ENCODE data around the gene XIRP2. TPM values are rescaled to one million over a fixed set of nuclear protein-coding genes. Genes with fewer than 3 reads are reported as not detected.

The XIRP2 gene
- total RNA-seq, 4 donors from 2014 or later: not detected

DNA sequence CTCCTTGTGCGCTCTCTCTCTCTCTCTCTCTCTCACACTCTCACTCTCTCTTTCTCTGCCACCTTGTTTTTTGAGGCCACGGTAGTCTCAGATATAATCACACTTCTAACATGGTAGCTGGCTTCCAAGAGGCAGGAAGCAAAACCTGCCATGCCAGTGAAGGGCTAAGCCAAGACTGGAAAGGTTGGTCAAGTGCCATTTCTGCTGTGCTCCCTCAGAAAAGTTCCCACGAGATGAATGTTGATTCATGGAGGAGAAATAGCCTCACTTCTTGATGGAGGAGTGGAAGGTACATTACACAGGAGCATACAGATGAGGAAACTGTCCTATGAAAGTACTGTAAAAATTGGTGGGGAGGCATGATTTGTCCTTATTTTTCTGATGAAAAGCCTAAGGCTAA, 237.9 kb downstream of the XIRP2 start:
- no peak for DNase-seq (ENCODE audit: low spot score in 2 of 2)
- Histone ChIP-seq H3K36me3 (no peaks in the 10 kb centered on the region), H3K4me3 (no peak overlapping the region), H3K27me3 (no peaks in the 10 kb centered on the region), H3K9me3 (no peaks in the 10 kb centered on the region), H3K27ac (no peak overlapping the region), H3K4me1 (no peaks in the 10 kb centered on the region)
- TF ChIP-seq POLR2A (IDR thresholded peaks at IDR 0.05): no peak
- TF ChIP-seq POLR2AphosphoS5 (IDR thresholded peaks at IDR 0.05): no peak
- TF ChIP-seq EP300 (IDR thresholded peaks at IDR 0.05): no peak
- TF ChIP-seq, protein P1, sequence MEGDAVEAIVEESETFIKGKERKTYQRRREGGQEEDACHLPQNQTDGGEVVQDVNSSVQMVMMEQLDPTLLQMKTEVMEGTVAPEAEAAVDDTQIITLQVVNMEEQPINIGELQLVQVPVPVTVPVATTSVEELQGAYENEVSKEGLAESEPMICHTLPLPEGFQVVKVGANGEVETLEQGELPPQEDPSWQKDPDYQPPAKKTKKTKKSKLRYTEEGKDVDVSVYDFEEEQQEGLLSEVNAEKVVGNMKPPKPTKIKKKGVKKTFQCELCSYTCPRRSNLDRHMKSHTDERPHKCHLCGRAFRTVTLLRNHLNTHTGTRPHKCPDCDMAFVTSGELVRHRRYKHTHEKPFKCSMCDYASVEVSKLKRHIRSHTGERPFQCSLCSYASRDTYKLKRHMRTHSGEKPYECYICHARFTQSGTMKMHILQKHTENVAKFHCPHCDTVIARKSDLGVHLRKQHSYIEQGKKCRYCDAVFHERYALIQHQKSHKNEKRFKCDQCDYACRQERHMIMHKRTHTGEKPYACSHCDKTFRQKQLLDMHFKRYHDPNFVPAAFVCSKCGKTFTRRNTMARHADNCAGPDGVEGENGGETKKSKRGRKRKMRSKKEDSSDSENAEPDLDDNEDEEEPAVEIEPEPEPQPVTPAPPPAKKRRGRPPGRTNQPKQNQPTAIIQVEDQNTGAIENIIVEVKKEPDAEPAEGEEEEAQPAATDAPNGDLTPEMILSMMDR (IDR thresholded peaks at IDR 0.05): no peak
- 56% methylated on average over 3 of the region's 3 CpGs for WGBS

GRCh38 chr2:167127135-167127534, 238.9 kb downstream of the XIRP2 start:
- no peaks in the 10 kb centered on the region for H3K9me3 ChIP-seq
- no peaks in the 10 kb centered on the region for H3K27me3 ChIP-seq
- DNase-seq (ENCODE audit: low spot score in 2 of 2): no peak
- TF ChIP-seq, protein P1 (IDR thresholded peaks at IDR 0.05): no peak
- TF ChIP-seq POLR2AphosphoS5 (IDR thresholded peaks at IDR 0.05): no peak
- no peak for TF ChIP-seq POLR2A (IDR thresholded peaks at IDR 0.05)
- no peak for TF ChIP-seq EP300 (IDR thresholded peaks at IDR 0.05)
- H3K27ac ChIP-seq: no peak overlapping the region
- no peaks in the 10 kb centered on the region for H3K36me3 ChIP-seq
- WGBS: 25% methylated on average over 1 of the region's 1 CpG
- H3K4me3 ChIP-seq: no peak overlapping the region
- H3K4me1 ChIP-seq: no peaks in the 10 kb centered on the region

GRCh38 chr2:167128130-167128529, 239.8 kb downstream of the XIRP2 start:
- DNase-seq (ENCODE audit: low spot score in 2 of 2): no peak
- no peak overlapping the region for H3K27ac ChIP-seq
- no peak overlapping the region for H3K4me3 ChIP-seq
- no peaks in the 10 kb centered on the region for H3K4me1 ChIP-seq
- H3K27me3 ChIP-seq: no peaks in the 10 kb centered on the region
- H3K36me3 ChIP-seq: no peaks in the 10 kb centered on the region
- WGBS: 97% methylated on average over 9 of the region's 9 CpGs
- no peaks in the 10 kb centered on the region for H3K9me3 ChIP-seq
- TF ChIP-seq, protein P1 (IDR thresholded peaks at IDR 0.05): no peak
- TF ChIP-seq POLR2AphosphoS5 (IDR thresholded peaks at IDR 0.05) (no peak), POLR2A (IDR thresholded peaks at IDR 0.05) (no peak), EP300 (IDR thresholded peaks at IDR 0.05) (no peak)

- Histone ChIP-seq H3K4me3 (no peak overlapping the region), H3K27me3 (no peaks in the 10 kb centered on the region), H3K36me3 (no peaks in the 10 kb centered on the region), H3K9me3 (no peaks in the 10 kb centered on the region), H3K4me1 (no peaks in the 10 kb centered on the region), H3K27ac (no peak overlapping the region)
- DNase-seq (ENCODE audit: low spot score in 2 of 2): no peak
- TF ChIP-seq, protein P1 (IDR thresholded peaks at IDR 0.05): no peak
- no peak for TF ChIP-seq POLR2AphosphoS5 (IDR thresholded peaks at IDR 0.05)
- TF ChIP-seq POLR2A (IDR thresholded peaks at IDR 0.05): no peak
- no peak for TF ChIP-seq EP300 (IDR thresholded peaks at IDR 0.05)
- 94% methylated on average over 1 of the region's 1 CpG for WGBS
These were observed 243.8 kb downstream of the XIRP2 start for GRCh38 chr2:167132066-167132465.

- no peak for DNase-seq (ENCODE audit: low spot score in 2 of 2)
- 79% methylated on average over 3 of the region's 3 CpGs for WGBS
- no peaks in the 10 kb centered on the region for H3K9me3 ChIP-seq
- TF ChIP-seq, protein P1 (IDR thresholded peaks at IDR 0.05): no peak
- no peak for TF ChIP-seq POLR2AphosphoS5 (IDR thresholded peaks at IDR 0.05)
- TF ChIP-seq POLR2A (IDR thresholded peaks at IDR 0.05): no peak
- no peak for TF ChIP-seq EP300 (IDR thresholded peaks at IDR 0.05)
- no peaks in the 10 kb centered on the region for H3K27me3 ChIP-seq
- H3K36me3 ChIP-seq: no peaks in the 10 kb centered on the region
- H3K4me1 ChIP-seq: no peaks in the 10 kb centered on the region
- no peak overlapping the region for H3K4me3 ChIP-seq
- H3K27ac ChIP-seq: no peak overlapping the region
These were observed 244.8 kb downstream of the XIRP2 start for GRCh38 chr2:167132906-167133555.
